Large intestine (tissue), 3 donors: ENCODE results near the gene GPR158. TPM values are rescaled to one million over a fixed set of nuclear protein-coding genes. Genes with fewer than 3 reads are reported as not detected.

Source experiments
- DNase-seq, 2 donors: peaks; one replicate each; pipeline versions ENCODE4 v3.0.0 to v3.0.0-alpha.2; 2013
- H3K27ac ChIP-seq: one replicate; pipeline ENCODE4 v1.5.1; 2013; ENCODE audit warnings: low read length
- H3K27me3 ChIP-seq: 2 replicates; pipeline ENCODE4 v1.6.1; 2013; ENCODE audit warnings: low read length; ENCODE audit not compliant: control insufficient read depth, insufficient read depth
- H3K36me3 ChIP-seq: 2 replicates; pipeline ENCODE4 v1.6.1; 2013; ENCODE audit warnings: low read length; ENCODE audit not compliant: control insufficient read depth, insufficient read depth
- H3K4me1 ChIP-seq: one replicate; pipeline ENCODE4 v1.6.1; 2013; ENCODE audit warnings: low read length; ENCODE audit not compliant: control insufficient read depth, insufficient read depth
- H3K4me3 ChIP-seq: one replicate; pipeline ENCODE4 v1.5.1; 2013; ENCODE audit warnings: low read length
- H3K9me3 ChIP-seq: one replicate; pipeline ENCODE4 v1.6.1; 2013; ENCODE audit warnings: mild to moderate bottlenecking, low read depth, low read length, moderate library complexity; ENCODE audit not compliant: control insufficient read depth
- WGBS: methylation state at CpG from one replicate; pipeline ENCODE4 v1.1.5; 2013; ENCODE audit warnings: low lambda C conversion rate; ENCODE audit not compliant: insufficient coverage; 5-methylcytosine and 5-hydroxymethylcytosine counted together
- polyA plus RNA-seq: library from polyadenylated mRNA; unstranded; fragments of 120-200 nt; gene quantifications from one replicate; pipeline ENCODE4 v1.2.1, GENCODE V29; 2013

GPR158 gene
- polyA plus RNA-seq, 1 donor, result 0.33 TPM

DNA sequence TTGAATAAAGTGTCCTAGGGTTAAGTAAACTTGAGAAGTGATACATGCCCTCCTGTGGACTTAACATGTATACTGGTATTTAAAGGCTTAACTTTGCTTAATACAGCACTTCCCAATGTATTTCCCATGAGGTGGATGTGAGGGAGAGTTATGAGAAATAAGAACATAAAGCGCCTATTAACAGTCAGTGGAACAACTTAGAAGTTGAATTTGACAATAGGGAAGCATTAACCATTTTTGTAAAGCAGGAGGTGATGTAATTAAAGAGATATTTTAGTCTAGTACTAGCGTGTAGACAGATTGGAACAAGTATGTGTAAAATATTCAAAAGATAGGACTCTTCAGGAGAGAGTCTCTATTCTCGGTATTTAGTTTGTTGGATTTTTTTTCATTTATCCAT is 322.4 kb downstream of the GPR158 start:
- 100% methylated on average over 2 of the region's 3 CpGs for WGBS
- Histone ChIP-seq H3K4me3 (no peak overlapping the region), H3K27me3 (no peaks in the 10 kb centered on the region), H3K36me3 (no peaks in the 10 kb centered on the region), H3K9me3 (no peaks in the 10 kb centered on the region), H3K27ac (no peak overlapping the region), H3K4me1 (no peaks in the 10 kb centered on the region)
- DNase-seq, result no peak

DNA sequence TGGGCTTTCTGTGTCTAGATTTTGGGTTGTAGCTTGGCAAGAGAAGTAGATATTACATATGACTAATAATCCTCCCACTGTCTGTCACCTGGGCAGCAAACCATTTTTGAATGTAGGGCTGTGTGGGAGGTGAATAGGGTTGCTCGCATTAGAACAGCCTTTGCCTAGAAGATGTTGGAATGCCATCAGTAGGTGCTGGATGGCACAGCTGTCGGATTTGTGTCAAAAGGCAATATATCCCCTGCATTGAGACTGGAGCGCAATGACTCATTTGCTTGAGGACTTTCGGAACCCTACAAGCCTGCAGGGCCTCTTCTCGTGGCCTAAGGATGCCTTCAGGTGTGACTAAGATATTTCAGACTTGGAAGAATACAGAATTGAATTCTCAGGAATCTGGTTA is 323.8 kb downstream of the GPR158 start:
- H3K4me3 ChIP-seq, result no peak overlapping the region
- H3K27me3 ChIP-seq, result no peaks in the 10 kb centered on the region
- H3K36me3 ChIP-seq, result no peaks in the 10 kb centered on the region
- no peaks in the 10 kb centered on the region for H3K4me1 ChIP-seq
- H3K9me3 ChIP-seq, result no peaks in the 10 kb centered on the region
- H3K27ac ChIP-seq, result no peak overlapping the region
- WGBS, result no CpG with 5 or more reads among the region's 5 CpGs
- no peak for DNase-seq

DNA sequence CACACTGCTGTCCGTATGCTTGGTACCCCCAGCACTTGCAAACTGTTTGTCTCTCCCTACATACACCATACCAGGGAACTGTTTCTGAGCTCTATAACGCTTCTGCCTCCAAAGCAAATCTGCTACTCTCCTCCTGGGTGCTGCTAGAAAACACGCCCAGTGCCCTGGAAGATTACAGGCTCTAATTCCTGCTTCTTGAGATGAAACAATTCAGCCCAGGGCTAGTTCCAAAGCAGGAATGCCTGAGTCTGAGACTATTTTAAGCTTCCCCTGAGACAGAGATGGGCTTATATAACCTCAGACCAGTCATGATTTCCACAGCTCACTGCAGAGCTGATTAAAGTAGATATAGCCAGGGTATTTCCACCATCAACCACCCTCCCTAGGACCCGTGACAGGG is 327.1 kb downstream of the GPR158 start:
- Histone ChIP-seq H3K27ac (no peak overlapping the region), H3K27me3 (no peaks in the 10 kb centered on the region), H3K4me3 (no peak overlapping the region), H3K9me3 (no peaks in the 10 kb centered on the region), H3K36me3 (no peaks in the 10 kb centered on the region), H3K4me1 (no peaks in the 10 kb centered on the region)
- WGBS, result 50% methylated on average over 1 of the region's 4 CpGs
- DNase-seq, result no peak

DNA sequence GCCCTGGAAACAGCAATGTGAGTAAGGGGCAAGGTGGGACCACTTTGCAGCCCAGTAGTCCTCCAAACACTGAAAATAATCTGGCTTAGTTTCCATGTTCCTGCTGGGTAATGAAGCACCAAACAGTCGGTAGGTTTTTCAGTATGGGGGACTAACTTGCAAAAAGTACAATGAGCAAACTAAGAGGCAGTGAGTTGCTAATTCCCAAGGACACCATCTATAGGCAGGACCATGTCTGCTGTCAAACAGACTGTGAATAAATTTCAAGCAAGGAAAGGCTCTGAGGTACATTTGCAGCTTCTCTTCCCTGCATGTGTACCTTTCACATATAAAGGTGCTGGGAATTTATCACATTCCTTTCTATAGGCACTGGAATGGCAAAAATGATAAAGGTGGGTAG is 327.7 kb downstream of the GPR158 start:
- Histone ChIP-seq H3K27ac (no peak overlapping the region), H3K36me3 (no peaks in the 10 kb centered on the region), H3K9me3 (no peaks in the 10 kb centered on the region), H3K4me3 (no peak overlapping the region), H3K27me3 (no peaks in the 10 kb centered on the region), H3K4me1 (no peaks in the 10 kb centered on the region)
- no peak for DNase-seq
- WGBS, result no CpG with 5 or more reads among the region's 1 CpG

DNA sequence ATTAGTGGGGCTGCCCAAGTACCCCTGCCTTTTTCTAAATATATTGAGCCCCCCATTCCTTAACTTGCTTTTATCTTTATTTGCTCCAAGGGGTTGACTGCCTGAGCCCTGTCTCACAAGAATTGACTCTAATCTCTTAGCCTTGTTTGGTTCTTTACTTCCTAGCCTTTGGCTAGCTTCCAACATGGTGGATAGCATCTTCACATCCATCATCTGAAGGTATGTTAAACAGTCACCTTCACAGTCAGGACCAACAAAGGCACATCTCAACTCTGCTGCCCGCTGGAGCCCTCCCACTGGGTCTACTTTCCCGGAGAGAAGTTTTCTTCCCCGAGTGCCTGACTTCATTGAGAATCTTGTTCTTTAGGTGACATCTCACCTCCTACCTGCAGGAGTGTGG is 329.5 kb downstream of the GPR158 start:
- Histone ChIP-seq H3K36me3 (no peaks in the 10 kb centered on the region), H3K4me3 (no peak overlapping the region), H3K4me1 (no peaks in the 10 kb centered on the region), H3K9me3 (no peaks in the 10 kb centered on the region), H3K27me3 (no peaks in the 10 kb centered on the region), H3K27ac (no peak overlapping the region)
- WGBS, result no CpG with 5 or more reads among the region's 3 CpGs
- DNase-seq, result no peak

DNA sequence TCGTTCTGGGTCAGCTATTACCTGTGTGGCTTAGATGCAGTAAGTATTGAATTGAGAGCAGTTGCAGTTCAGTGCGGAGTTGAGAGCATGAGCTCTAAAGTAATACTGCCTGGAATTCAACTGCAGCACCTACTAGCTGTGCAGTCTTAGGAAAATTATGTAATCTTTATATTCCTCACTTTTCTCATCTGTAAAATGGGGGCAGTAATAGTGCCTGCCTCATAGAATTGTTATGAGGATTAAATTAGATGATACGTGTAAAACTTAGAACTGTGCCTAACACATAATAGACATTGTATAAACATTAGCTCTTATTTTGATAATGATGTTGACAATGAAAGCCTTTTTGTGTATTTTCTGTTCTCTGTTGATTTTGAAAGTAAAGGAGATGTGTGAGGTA is 330.0 kb downstream of the GPR158 start:
- Histone ChIP-seq H3K4me1 (no peaks in the 10 kb centered on the region), H3K9me3 (no peaks in the 10 kb centered on the region), H3K27me3 (no peaks in the 10 kb centered on the region), H3K4me3 (no peak overlapping the region), H3K36me3 (no peaks in the 10 kb centered on the region), H3K27ac (no peak overlapping the region)
- DNase-seq, result no peak
- WGBS, result no CpG with 5 or more reads among the region's 3 CpGs

DNA sequence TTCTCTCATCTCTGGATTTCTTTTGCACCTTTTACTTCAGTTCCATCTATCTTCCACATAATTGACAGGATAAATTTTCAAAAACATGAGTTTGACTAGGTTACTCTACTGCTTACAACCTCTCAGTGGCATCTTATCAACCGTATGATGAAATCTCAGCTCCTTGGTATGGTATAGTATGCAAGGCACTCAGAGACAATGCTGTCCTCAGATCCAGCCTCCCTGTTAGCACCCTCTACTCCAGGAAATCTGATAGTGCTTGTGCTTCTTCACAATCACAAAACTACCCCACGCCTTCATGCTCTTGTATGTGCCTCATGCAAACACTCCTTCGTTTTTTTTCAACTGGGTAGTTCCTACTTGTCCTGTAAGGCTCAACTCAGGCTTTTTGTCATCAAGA is 330.7 kb downstream of the GPR158 start:
- no CpG with 5 or more reads among the region's 3 CpGs for WGBS
- no peak for DNase-seq
- Histone ChIP-seq H3K27ac (no peak overlapping the region), H3K9me3 (no peaks in the 10 kb centered on the region), H3K4me1 (no peaks in the 10 kb centered on the region), H3K4me3 (no peak overlapping the region), H3K27me3 (no peaks in the 10 kb centered on the region), H3K36me3 (no peaks in the 10 kb centered on the region)

DNA sequence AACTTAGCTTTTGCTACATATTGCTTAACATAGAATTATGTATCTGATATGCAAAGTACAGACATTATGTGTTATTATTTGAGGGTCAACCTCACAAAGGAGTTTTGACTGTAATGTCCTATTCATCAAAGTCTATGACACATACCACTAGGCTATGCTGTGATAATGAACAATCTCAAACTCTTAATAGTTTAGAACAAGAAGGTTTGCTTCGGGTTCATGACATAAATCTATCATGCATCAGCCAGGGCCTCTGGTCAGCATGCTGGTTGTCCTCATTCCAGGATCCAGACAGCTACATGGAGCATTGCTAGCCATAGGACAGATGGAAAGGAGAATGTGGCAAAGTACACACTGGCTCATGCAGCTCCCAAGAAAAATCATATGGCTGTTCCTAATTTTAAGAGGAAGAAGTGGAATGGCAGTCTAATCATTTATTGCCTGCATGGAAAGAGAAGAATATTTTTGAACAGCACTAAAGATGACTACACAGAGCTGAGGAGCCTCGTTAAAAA is 332.1 kb downstream of the GPR158 start:
- Histone ChIP-seq H3K4me3 (no peak overlapping the region), H3K9me3 (no peaks in the 10 kb centered on the region), H3K27me3 (no peaks in the 10 kb centered on the region), H3K4me1 (no peaks in the 10 kb centered on the region), H3K27ac (no peak overlapping the region), H3K36me3 (no peaks in the 10 kb centered on the region)
- DNase-seq, result no peak
- no CpG with 5 or more reads among the region's 2 CpGs for WGBS

DNA sequence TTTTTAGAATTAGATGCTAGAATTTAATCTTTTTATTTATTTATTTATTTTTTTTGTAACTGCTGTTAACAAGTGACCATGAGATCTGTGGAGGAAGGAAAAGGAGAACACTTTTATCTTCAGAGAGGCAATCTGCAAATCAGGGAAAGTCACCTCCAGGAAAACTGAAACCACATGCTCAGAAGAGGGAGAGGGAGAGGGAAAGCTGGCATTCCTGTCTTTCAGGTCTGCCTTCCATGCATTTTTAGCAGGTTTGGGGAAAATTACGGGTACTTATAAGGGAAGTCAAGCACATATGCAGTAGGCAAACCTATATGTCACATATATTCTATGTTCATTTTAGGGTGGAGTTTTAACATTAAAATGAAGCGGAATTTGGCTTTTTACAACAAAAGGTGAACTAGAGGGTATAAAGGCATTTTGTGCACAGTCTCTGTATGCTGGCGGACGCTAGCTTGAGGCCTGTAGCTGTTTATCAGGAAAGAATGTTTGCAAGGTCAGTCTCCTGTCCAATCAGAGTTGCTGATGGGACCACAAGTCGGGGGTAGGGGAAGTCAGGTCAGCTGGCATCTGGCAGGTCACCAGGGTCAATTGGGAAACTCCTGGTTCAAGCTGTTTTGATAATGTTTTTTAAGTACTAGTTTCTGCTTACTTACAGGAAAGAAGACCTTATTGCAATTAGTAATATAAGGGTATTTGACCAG is 333.5 kb downstream of the GPR158 start:
- Histone ChIP-seq H3K4me3 (no peak overlapping the region), H3K36me3 (no peaks in the 10 kb centered on the region), H3K27ac (no peak overlapping the region), H3K27me3 (no peaks in the 10 kb centered on the region), H3K9me3 (no peaks in the 10 kb centered on the region), H3K4me1 (no peaks in the 10 kb centered on the region)
- DNase-seq, result no peak
- WGBS, result 100% methylated on average over 1 of the region's 5 CpGs

DNA sequence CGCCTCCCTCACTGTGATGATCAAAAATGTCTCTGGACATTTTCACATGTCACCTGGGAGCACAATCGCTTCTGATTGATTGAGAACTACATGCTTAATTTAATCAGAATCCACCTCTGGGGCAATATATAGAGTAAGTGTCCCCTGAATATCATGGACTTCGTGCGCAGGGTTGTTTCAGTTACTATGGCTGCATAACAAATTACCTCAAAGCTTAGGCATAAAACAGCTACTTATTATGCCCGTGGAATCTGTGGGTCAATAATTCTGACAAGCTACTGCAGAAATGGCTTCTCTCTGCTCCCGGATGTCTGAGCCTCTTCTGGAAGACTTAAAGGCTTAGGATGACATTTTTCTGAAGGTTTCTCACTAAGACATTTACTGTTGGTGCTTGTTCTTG is 334.4 kb downstream of the GPR158 start:
- Histone ChIP-seq H3K9me3 (no peaks in the 10 kb centered on the region), H3K4me1 (no peaks in the 10 kb centered on the region), H3K36me3 (no peaks in the 10 kb centered on the region), H3K27me3 (no peaks in the 10 kb centered on the region), H3K4me3 (no peak overlapping the region), H3K27ac (no peak overlapping the region)
- no peak for DNase-seq
- 83% methylated on average over 2 of the region's 6 CpGs for WGBS

DNA sequence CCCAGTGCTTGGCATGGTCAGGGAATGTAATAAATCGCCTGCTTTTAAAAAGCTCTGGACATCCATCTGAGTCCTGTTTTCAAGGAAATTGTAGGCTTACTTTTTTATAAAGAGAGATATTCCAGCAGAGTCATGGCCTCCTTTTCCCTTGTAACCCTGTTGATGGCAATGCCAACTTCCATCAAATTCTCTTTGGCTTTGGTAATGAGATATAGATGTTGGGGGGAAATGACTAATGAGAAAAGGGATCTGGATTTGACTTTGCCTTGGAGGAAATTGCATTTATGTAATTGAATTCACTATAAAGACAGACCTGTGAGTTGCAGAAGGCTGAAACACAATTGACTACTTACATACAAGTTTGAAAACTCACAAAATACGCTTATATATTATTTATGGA is 347.5 kb downstream of the GPR158 start:
- no peaks in the 10 kb centered on the region for H3K9me3 ChIP-seq
- no peak overlapping the region for H3K27ac ChIP-seq
- no CpG with 5 or more reads among the region's 2 CpGs for WGBS
- no peak overlapping the region for H3K4me3 ChIP-seq
- no peak for DNase-seq
- H3K27me3 ChIP-seq, result no peaks in the 10 kb centered on the region
- no peaks in the 10 kb centered on the region for H3K4me1 ChIP-seq
- H3K36me3 ChIP-seq, result no peaks in the 10 kb centered on the region
